PC-3 (cell line): Measurements from ENCODE around the gene CMTM3. TPM values are rescaled to one million over a fixed set of nuclear protein-coding genes. Genes with fewer than 3 reads are reported as not detected.
"Not testable (repeated sequence)": the region's sequence is repeated elsewhere in the genome, so short reads cannot be mapped to it uniquely, and the experiment has no call there.

Experiments
- ATAC-seq: fragments of 200-7000 bp; cut with Tn5 transposase; 2 replicates; pipeline ENCODE4 v1.9.1; 2020; ENCODE audit warnings: mild to moderate bottlenecking, moderate library complexity
- BruUV-seq: library from RNA; stranded (reverse); fragments of 400-500 nt; replicated peaks from 2 replicates; lab custom pipeline; 2021; lab: Mats Ljungman, UMichigan
- CTCF ChIA-PET: fragments of 300-600 bp; sonication (Branson Sonifier 250); formaldehyde crosslinking; loops from one replicate; lab custom pipeline; 2022; ENCODE audit warnings: antibody characterized with exemption; lab: Charles Lee
- POLR2A ChIA-PET: fragments of 300-600 bp; sonication (Branson Sonifier 250); formaldehyde crosslinking; loops from one replicate; lab custom pipeline; 2022; ENCODE audit warnings: antibody characterized with exemption; ENCODE audit not compliant: unreplicated experiment; lab: Charles Lee
- DNase-seq: peaks from one replicate; pipeline ENCODE4 v3.0.0-alpha.2; 2015
- H2AFZ ChIP-seq: fragments of 300-600 bp; sonication (generic); 2 replicates; pipeline ENCODE4 v1.6.0; 2016; ENCODE audit warnings: antibody characterized with exemption, low read length
- H3F3A ChIP-seq: fragments of 300-600 bp; sonication (generic); one replicate; pipeline ENCODE4 v1.6.0; 2017; ENCODE audit warnings: antibody characterized with exemption, low read length, control low read depth, mild to moderate bottlenecking; ENCODE audit not compliant: unreplicated experiment
- H3K27ac ChIP-seq: fragments of 300-600 bp; sonication (generic); 2 replicates; pipeline ENCODE4 v1.5.1; 2016; ENCODE audit warnings: mild to moderate bottlenecking, low read length
- H3K27me3 ChIP-seq: fragments of 300-600 bp; sonication (generic); 2 replicates; pipeline ENCODE4 v1.6.1; 2016; ENCODE audit warnings: low read length, mixed read lengths
- H3K36me3 ChIP-seq: fragments of 300-600 bp; sonication (generic); 2 replicates; pipeline ENCODE4 v1.6.1; 2016; ENCODE audit warnings: low read depth, mixed run types, low read length, mixed read lengths
- H3K4me1 ChIP-seq: fragments of 300-600 bp; sonication (generic); 2 replicates; pipeline ENCODE4 v1.5.1; 2016; ENCODE audit warnings: low read length; ENCODE audit not compliant: insufficient read depth
- H3K4me2 ChIP-seq: fragments of 300-600 bp; sonication (generic); 2 replicates; pipeline ENCODE4 v1.6.0; 2016; ENCODE audit warnings: low read length
- H3K4me3 ChIP-seq: fragments of 300-600 bp; sonication (generic); 2 replicates; pipeline ENCODE4 v1.5.1; 2016; ENCODE audit warnings: mild to moderate bottlenecking, low read length, mixed read lengths
- H3K79me2 ChIP-seq: fragments of 300-600 bp; sonication (generic); 2 replicates; pipeline ENCODE4 v1.6.1; 2017; ENCODE audit warnings: low read length, mixed read lengths
- H3K9ac ChIP-seq: fragments of 300-600 bp; sonication (generic); 2 replicates; pipeline ENCODE4 v1.6.0; 2016; ENCODE audit warnings: mild to moderate bottlenecking, low read length
- H3K9me2 ChIP-seq: fragments of 300-600 bp; sonication (generic); replicated peaks from 2 replicates; pipeline ENCODE4 v1.6.1; 2016; ENCODE audit warnings: mixed run types, low read length, mixed read lengths
- H3K9me3 ChIP-seq: fragments of 300-600 bp; sonication (generic); 2 replicates; pipeline ENCODE4 v1.6.1; 2016; ENCODE audit warnings: low read length, mixed read lengths
- H4K20me1 ChIP-seq: fragments of 300-600 bp; sonication (generic); 2 replicates; pipeline ENCODE4 v1.6.1; 2016; ENCODE audit warnings: low read length, mixed read lengths
- CTCF ChIP-seq: fragments of 300-600 bp; sonication (generic); conservative IDR thresholded peaks from 2 replicates; pipeline ENCODE4 v1.5.1; 2017; ENCODE audit warnings: antibody characterized with exemption, low read depth, mild to moderate bottlenecking, low read length
- EZH2 ChIP-seq: fragments of 300-600 bp; sonication (generic); IDR thresholded peaks from one replicate; pipeline ENCODE4 v1.6.1; 2017; ENCODE audit warnings: antibody characterized with exemption, mild to moderate bottlenecking, low read length; ENCODE audit not compliant: unreplicated experiment
- EZH2phosphoT487 ChIP-seq: fragments of 300-600 bp; sonication (generic); IDR thresholded peaks from 2 replicates; pipeline ENCODE4 v1.6.1; 2018; ENCODE audit warnings: mild to moderate bottlenecking, antibody characterized with exemption, low read length, borderline replicate concordance
- intact Hi-C: fragments of 100-400 bp; cut with micrococcal nuclease; formaldehyde crosslinking; loops from 2 replicates; pipeline ENCODE4 v1.9.0; 2023
- total RNA-seq: library from RNA; depleted of rRNA; stranded (reverse); fragments of >200 nt; gene quantifications from 2 replicates; pipeline ENCODE4 v1.2.3, GENCODE V29; 2014

CMTM3 gene
- total RNA-seq, 1 experiment from 2014 or later: 9.5 TPM

GRCh38 chr16:66629856-66630255 is 25.4 kb downstream of the CMTM3 start:
- POLR2A ChIA-PET: no interaction called here
- Histone ChIP-seq H4K20me1 (no peaks in the 10 kb centered on the region), H3K27ac (no peak overlapping the region), H3K4me2 (no peak overlapping the region), H3K27me3 (no peaks in the 10 kb centered on the region), H3K9me2 (no peaks in the 10 kb centered on the region), H3K36me3 (no peaks in the 10 kb centered on the region), H3F3A (no peaks in the 10 kb centered on the region), H3K4me3 (no peak overlapping the region), H3K4me1 (no peaks in the 10 kb centered on the region), H2AFZ (no peak overlapping the region), H3K9ac (no peak overlapping the region), H3K79me2 (no peaks in the 10 kb centered on the region), H3K9me3 (no peaks in the 10 kb centered on the region)
- DNase-seq (no peak), ATAC-seq (no peak)
- TF ChIP-seq EZH2: no peak
- TF ChIP-seq CTCF: no peak
- no peak for TF ChIP-seq EZH2phosphoT487
- CTCF ChIA-PET: no interaction called here
- intact Hi-C loops: no loop called here
- no TSS peak for BruUV-seq

GRCh38 chr16:66630561-66631260 is 26.2 kb downstream of the CMTM3 start:
- H3K79me2 ChIP-seq, intact Hi-C loops, H3K4me3 ChIP-seq, H3K9me3 ChIP-seq, CTCF ChIA-PET, ATAC-seq, BruUV-seq, H3K4me1 ChIP-seq, H3K27me3 ChIP-seq, H3K27ac ChIP-seq, H3F3A ChIP-seq, H3K4me2 ChIP-seq, H3K36me3 ChIP-seq, H3K9me2 ChIP-seq, H4K20me1 ChIP-seq, H3K9ac ChIP-seq, DNase-seq, H2AFZ ChIP-seq, POLR2A ChIA-PET: not testable (repeated sequence)

GRCh38 chr16:66631558-66631957 is 27.1 kb downstream of the CMTM3 start:
- H3K9me3 ChIP-seq, H3K9me2 ChIP-seq, H3K4me3 ChIP-seq, DNase-seq, H4K20me1 ChIP-seq, H3F3A ChIP-seq, H3K79me2 ChIP-seq, CTCF ChIA-PET, H3K27ac ChIP-seq, POLR2A ChIA-PET, ATAC-seq, H3K36me3 ChIP-seq, H3K4me2 ChIP-seq, BruUV-seq, H3K4me1 ChIP-seq, H3K27me3 ChIP-seq, intact Hi-C loops, H3K9ac ChIP-seq, H2AFZ ChIP-seq: not testable (repeated sequence)
